CD4-positive, CD25-positive, alpha-beta regulatory T cell (primary cell): ENCODE data around the gene SLC15A1. TPM values are rescaled to one million over a fixed set of nuclear protein-coding genes. Genes with fewer than 3 reads are reported as not detected.

ENCODE experiments used
- ATAC-seq, 2 donors: fragments of 150-1000 bp; cut with Tn5 transposase; one replicate each; pipeline ENCODE4 v1.10.0; 2021; ENCODE audit warnings: low read depth in 2 of 2, moderate number of reproducible peaks in 2 of 2, moderate library complexity in 1 of 2
- DNase-seq, 3 donors: peaks; one replicate each; pipeline versions ENCODE4 v3.0.0 to v3.0.0-alpha.2; 2012 to 2022; ENCODE audit warnings: mixed read lengths in 1 of 3
- H3K27ac ChIP-seq: one replicate; pipeline ENCODE4 v1.7.0; 2013; ENCODE audit warnings: mild to moderate bottlenecking, low read length; ENCODE audit not compliant: insufficient read depth, poor library complexity, severe bottlenecking
- H3K27me3 ChIP-seq: one replicate; pipeline ENCODE4 v1.7.0; 2013; ENCODE audit warnings: low read length; ENCODE audit not compliant: control insufficient read depth, insufficient read depth
- H3K36me3 ChIP-seq: one replicate; pipeline ENCODE4 v1.7.0; 2013; ENCODE audit warnings: mild to moderate bottlenecking, low read length, moderate library complexity; ENCODE audit not compliant: control insufficient read depth, insufficient read depth
- H3K4me1 ChIP-seq: 2 replicates; pipeline ENCODE4 v1.7.0; 2013; ENCODE audit warnings: mild to moderate bottlenecking, low read length; ENCODE audit not compliant: insufficient read depth, control insufficient read depth, poor library complexity, severe bottlenecking
- H3K4me3 ChIP-seq: one replicate; pipeline ENCODE4 v1.7.0; 2013; ENCODE audit warnings: low read depth, mild to moderate bottlenecking, low read length, moderate library complexity
- H3K9me3 ChIP-seq, 2 experiments: 1 replicate in 1 of 2; 2 replicates in 1 of 2; pipeline ENCODE4 v1.7.0; 2013; ENCODE audit warnings: low read length in 2 of 2, mild to moderate bottlenecking in 1 of 2, moderate library complexity in 1 of 2; ENCODE audit not compliant: control insufficient read depth in 2 of 2
- H3K27ac Mint-ChIP-seq, 3 donors: one replicate each; pipeline ENCODE4 v1.8.0; 2020 to 2022; ENCODE audit warnings: mild to moderate bottlenecking in 3 of 3, mixed read lengths in 3 of 3, moderate library complexity in 2 of 3
- H3K27me3 Mint-ChIP-seq: one replicate; pipeline ENCODE4 v1.8.0; 2022; ENCODE audit warnings: mild to moderate bottlenecking, mixed read lengths
- H3K36me3 Mint-ChIP-seq: one replicate; pipeline ENCODE4 v1.8.0; 2020; ENCODE audit warnings: mixed read lengths
- H3K4me1 Mint-ChIP-seq, 4 donors: one replicate each; pipeline ENCODE4 v1.8.0; 2020 to 2022; ENCODE audit warnings: mixed read lengths in 4 of 4, mild to moderate bottlenecking in 1 of 4
- H3K4me3 Mint-ChIP-seq, 4 donors: one replicate each; pipeline ENCODE4 v1.8.0; 2020 to 2022; ENCODE audit warnings: mild to moderate bottlenecking in 4 of 4, mixed read lengths in 4 of 4, moderate library complexity in 3 of 4
- H3K9me3 Mint-ChIP-seq, 7 donors: one replicate each; pipeline ENCODE4 v1.8.0; 2020 to 2022; ENCODE audit warnings: mixed read lengths in 7 of 7, mild to moderate bottlenecking in 3 of 7, moderate library complexity in 2 of 7
- polyA plus RNA-seq, 4 donors: library from polyadenylated mRNA; unstranded; fragments of 300-500 nt; fragmentation: Illumina TruSeq; gene quantifications; one replicate each; pipeline ENCODE4 v1.2.3, GENCODE V29; 2021
- total RNA-seq: library from RNA; stranded (reverse); gene quantifications from one replicate; pipeline ENCODE4 v1.2.3, GENCODE V29; 2022

The SLC15A1 gene, protein sequence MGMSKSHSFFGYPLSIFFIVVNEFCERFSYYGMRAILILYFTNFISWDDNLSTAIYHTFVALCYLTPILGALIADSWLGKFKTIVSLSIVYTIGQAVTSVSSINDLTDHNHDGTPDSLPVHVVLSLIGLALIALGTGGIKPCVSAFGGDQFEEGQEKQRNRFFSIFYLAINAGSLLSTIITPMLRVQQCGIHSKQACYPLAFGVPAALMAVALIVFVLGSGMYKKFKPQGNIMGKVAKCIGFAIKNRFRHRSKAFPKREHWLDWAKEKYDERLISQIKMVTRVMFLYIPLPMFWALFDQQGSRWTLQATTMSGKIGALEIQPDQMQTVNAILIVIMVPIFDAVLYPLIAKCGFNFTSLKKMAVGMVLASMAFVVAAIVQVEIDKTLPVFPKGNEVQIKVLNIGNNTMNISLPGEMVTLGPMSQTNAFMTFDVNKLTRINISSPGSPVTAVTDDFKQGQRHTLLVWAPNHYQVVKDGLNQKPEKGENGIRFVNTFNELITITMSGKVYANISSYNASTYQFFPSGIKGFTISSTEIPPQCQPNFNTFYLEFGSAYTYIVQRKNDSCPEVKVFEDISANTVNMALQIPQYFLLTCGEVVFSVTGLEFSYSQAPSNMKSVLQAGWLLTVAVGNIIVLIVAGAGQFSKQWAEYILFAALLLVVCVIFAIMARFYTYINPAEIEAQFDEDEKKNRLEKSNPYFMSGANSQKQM
- total RNA-seq (not detected), polyA plus RNA-seq (not detected)

DNA sequence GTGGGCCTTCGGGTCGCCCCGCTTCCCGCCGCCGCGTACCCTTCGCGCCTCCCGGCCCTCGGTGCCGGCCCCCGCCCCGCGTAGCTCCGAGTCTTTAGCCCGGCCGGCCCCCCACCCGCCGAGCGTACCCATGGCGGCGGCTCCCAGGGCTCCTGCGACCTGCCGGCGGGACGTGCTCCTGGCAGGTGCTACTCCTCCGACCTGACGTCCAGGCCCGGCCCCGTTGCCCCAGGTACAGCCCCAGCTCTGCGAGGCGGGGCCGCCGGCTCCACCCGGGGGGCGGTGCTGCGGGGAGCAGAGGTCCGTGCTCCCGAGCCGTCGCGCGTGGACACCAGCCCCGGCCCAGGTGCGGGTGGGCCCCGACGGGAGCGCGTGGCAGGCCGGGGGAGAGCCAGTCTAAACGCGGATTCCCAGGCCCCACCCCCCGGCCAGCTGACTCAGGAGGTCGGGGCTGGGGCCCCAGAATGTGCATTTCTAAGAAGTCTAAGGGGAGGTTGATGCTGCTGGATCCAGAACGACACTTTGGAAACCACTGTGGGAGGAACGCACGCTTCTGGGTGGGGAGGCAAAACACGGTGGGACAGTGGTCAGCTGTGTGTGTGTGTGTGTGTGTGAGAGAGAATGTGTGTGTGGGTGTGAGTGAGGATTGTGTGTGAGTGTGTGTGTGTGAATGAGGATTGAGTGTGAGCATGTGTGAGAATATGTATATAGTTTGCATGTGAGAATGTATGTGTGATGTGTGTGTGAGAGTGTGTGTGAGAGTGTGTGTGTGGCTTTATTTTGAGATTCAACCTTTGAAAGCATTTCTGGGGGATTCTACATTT lies at the start of gene SLC15A1:
SLC15A1 (minus strand) TSS at position 206 of the 824 bp plus-strand sequence; CDS start at position 132, 74 bp downstream.
- Histone ChIP-seq H3K27me3 (peaks cover 15% of the 10 kb centered on the region), H3K4me3 (no peak within 1 kb of the TSS), H3K9me3 (peaks cover 0 to 4% of the 10 kb centered on the region in 2 experiments), H3K27ac (no peak within 1 kb of the TSS), H3K4me1 (no peaks in the 10 kb centered on the region), H3K36me3 (no peaks in the 10 kb centered on the region)
- DNase-seq: no peak
- peaks cover 0 to 3% (median 0%) of the 10 kb centered on the region in 4 donors for H3K4me1 Mint-ChIP-seq
- H3K36me3 Mint-ChIP-seq: no peaks in the 10 kb centered on the region
- H3K27ac Mint-ChIP-seq: no peak within 1 kb of the TSS
- peaks cover 0 to 16% (median 6%) of the 10 kb centered on the region in 7 donors for H3K9me3 Mint-ChIP-seq
- peaks cover 67% of the 10 kb centered on the region for H3K27me3 Mint-ChIP-seq
- ATAC-seq: no peak
- H3K4me3 Mint-ChIP-seq: peak within 1 kb of the TSS in 2 of 4 donors; percentile 29 to 68

DNA sequence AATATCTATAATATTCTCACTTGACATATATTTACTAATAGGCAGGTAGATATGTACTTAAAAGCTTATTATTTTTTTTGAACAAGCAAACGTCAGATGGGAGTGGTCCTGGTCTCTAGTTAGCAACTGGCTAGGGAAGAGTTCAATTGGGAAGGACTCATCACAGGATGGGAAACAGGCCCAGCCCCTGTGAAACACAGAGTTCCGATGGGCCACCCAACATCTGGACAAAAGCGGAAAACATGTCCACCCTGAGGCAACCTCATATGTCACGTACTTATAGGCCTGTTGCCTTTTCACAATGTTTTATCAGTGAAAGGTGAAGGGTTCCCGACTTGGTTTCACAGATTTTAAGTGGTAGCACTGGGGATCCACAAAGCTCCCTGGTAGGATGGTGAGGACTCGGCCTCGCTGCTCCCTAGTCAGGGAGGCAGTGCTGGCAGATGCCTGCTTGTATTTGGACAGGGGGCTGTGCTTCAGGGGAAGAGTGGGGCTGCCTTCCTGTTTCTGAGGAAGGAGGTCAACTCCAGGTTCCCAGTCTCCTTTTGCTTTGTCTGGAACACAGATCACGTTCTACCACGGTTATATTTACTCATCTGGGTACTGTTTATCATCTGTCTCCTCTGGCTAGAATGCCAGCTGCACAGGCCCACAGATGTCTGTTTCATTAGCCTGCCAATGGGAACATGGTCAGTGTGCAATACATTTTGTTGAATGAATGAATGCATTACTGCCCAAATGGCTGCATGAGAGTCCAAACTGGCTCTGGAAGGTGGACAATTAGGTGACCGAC lies 49.4 kb upstream of the SLC15A1 start:
- H3K36me3 Mint-ChIP-seq: peaks cover 69% of the 10 kb centered on the region
- H3K27me3 Mint-ChIP-seq: no peaks in the 10 kb centered on the region
- Histone ChIP-seq H3K9me3 (no peaks in the 10 kb centered on the region), H3K27ac (no peak overlapping the region), H3K4me1 (no peaks in the 10 kb centered on the region), H3K27me3 (no peaks in the 10 kb centered on the region), H3K4me3 (no peak overlapping the region), H3K36me3 (peaks cover 62% of the 10 kb centered on the region)
- DNase-seq (no peak), ATAC-seq (no peak)
- H3K9me3 Mint-ChIP-seq: no peaks in the 10 kb centered on the region
- H3K4me1 Mint-ChIP-seq: no peaks in the 10 kb centered on the region
- H3K4me3 Mint-ChIP-seq: peak overlapping the region in 1 of 4 donors; percentile 15
- no peak overlapping the region for H3K27ac Mint-ChIP-seq

DNA sequence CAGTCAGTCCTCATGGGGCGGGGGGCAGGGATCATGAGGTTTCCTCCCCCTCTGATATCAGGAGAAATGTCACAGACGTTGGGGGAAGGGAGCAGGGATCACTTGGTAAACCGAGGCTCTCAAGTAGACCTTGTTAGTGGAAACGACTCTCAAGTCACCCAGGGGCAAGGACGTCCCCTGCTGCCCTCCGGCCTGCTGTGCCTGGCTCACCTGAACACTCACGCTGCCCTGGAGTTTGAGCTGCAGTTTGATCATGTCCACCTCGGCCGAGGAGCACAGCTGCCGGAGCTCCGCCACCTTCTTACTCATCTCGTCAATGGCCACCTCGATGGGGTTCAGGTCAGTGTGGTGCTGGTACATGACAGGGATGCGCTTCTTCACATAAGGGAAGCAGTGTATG lies 47.6 kb upstream of the SLC15A1 start:
- no peak overlapping the region for H3K27ac Mint-ChIP-seq
- no peaks in the 10 kb centered on the region for H3K27me3 Mint-ChIP-seq
- H3K27ac ChIP-seq: no peak overlapping the region
- no peak overlapping the region for H3K4me3 ChIP-seq
- H3K4me1 Mint-ChIP-seq: no peaks in the 10 kb centered on the region
- peaks cover 74% of the 10 kb centered on the region for H3K36me3 Mint-ChIP-seq
- no peaks in the 10 kb centered on the region for H3K9me3 ChIP-seq
- H3K9me3 Mint-ChIP-seq: no peaks in the 10 kb centered on the region
- no peaks in the 10 kb centered on the region for H3K4me1 ChIP-seq
- ATAC-seq (no peak), DNase-seq (no peak)
- H3K27me3 ChIP-seq: no peaks in the 10 kb centered on the region
- peaks cover 66% of the 10 kb centered on the region for H3K36me3 ChIP-seq
- no peak overlapping the region for H3K4me3 Mint-ChIP-seq

DNA sequence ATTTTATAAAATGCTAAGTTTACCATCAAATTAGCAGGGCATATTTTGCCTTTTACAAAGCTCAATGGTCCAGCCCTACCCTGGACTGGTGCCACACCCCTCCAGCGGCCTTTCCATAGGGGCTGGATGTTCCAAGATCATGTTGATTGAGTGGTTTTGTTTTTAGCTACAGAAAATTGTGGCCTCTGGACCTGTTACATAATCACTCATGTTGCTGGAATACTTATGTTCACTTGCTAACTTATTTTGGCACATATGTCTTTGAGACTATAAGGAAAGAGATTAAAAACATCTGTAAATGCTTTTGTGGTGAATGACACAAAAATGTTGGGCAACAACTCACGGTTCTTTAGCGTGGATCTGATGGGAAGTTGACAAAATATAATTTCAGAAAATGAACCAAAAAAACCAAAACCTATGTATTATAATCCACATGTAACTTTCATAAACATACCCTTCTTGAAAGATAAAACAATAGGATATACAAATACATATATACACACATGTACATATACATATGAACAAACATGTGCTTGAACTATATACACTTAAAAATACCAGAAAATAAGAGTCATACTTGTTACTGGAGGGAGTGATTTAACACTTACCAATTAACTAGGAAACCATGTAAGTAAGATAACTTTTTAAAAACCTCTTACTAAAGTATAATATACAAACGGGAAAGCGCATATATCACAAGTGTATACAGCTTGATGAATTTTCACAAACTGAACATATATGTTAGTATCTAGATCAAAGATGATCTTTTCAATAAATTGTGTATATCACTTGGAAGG lies 46.6 kb upstream of the SLC15A1 start:
- Histone ChIP-seq H3K27me3 (no peaks in the 10 kb centered on the region), H3K9me3 (no peaks in the 10 kb centered on the region), H3K4me1 (no peaks in the 10 kb centered on the region), H3K27ac (no peak overlapping the region), H3K4me3 (no peak overlapping the region), H3K36me3 (peaks cover 67% of the 10 kb centered on the region)
- no peak for DNase-seq
- no peaks in the 10 kb centered on the region for H3K4me1 Mint-ChIP-seq
- no peak for ATAC-seq
- no peaks in the 10 kb centered on the region for H3K9me3 Mint-ChIP-seq
- H3K27ac Mint-ChIP-seq: peak overlapping the region in 1 of 3 donors; percentile 48
- peaks cover 74% of the 10 kb centered on the region for H3K36me3 Mint-ChIP-seq
- no peak overlapping the region for H3K4me3 Mint-ChIP-seq
- no peaks in the 10 kb centered on the region for H3K27me3 Mint-ChIP-seq

DNA sequence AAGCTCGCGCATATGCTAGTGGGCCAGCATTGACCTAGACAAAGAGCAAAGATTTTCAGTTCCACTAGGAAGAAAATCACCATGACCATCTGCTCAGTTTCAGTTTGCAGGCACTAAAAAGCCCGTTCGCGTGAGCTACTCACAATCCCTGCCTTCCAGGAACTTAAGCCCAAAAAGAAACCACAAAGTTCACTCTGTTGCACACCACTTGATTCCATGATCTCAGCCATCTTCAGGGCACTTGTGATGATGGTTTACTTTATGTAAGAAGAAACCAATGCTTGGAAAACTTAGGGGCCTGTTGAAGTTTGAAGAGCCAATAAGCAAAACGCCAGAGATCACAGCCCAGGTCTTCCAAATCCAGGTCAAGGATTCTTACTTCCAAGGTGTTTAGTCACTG lies 45.0 kb upstream of the SLC15A1 start:
- H3K27me3 Mint-ChIP-seq: no peaks in the 10 kb centered on the region
- Histone ChIP-seq H3K4me3 (no peak overlapping the region), H3K27me3 (no peaks in the 10 kb centered on the region), H3K36me3 (peaks cover 65% of the 10 kb centered on the region), H3K9me3 (no peaks in the 10 kb centered on the region), H3K4me1 (no peaks in the 10 kb centered on the region), H3K27ac (no peak overlapping the region)
- H3K4me1 Mint-ChIP-seq: no peaks in the 10 kb centered on the region
- no peak overlapping the region for H3K4me3 Mint-ChIP-seq
- H3K9me3 Mint-ChIP-seq: no peaks in the 10 kb centered on the region
- ATAC-seq (no peak), DNase-seq (no peak)
- H3K36me3 Mint-ChIP-seq: peaks cover 76% of the 10 kb centered on the region
- no peak overlapping the region for H3K27ac Mint-ChIP-seq

DNA sequence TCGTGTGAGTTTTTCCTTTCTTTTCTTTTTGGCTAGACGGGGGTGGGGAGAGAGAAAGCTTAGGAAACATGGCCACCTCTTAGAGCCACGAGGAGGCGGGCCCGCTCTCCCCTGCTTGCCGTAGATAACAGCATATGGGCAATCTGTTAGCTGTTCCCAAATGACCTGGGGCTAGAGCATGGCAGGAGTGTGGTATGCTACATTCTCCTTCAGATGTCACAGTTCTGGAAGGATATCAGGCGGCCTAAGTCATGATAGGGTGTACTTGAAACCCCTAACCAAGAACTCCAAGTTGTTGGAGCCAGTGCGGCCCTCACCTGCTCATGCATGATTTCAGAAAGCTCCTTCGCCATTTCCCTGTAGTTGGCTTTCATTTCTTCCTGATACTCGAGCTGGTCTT lies 44.3 kb upstream of the SLC15A1 start:
- Histone ChIP-seq H3K36me3 (peaks cover 66% of the 10 kb centered on the region), H3K9me3 (no peaks in the 10 kb centered on the region), H3K27ac (no peak overlapping the region), H3K4me3 (no peak overlapping the region), H3K27me3 (no peaks in the 10 kb centered on the region), H3K4me1 (no peaks in the 10 kb centered on the region)
- Mint-ChIP-seq H3K4me1 (no peaks in the 10 kb centered on the region), H3K4me3 (no peak overlapping the region), H3K9me3 (no peaks in the 10 kb centered on the region), H3K36me3 (peaks cover 79% of the 10 kb centered on the region), H3K27ac (no peak overlapping the region), H3K27me3 (no peaks in the 10 kb centered on the region)
- DNase-seq (no peak), ATAC-seq (no peak)
